Measurements from ENCODE around the gene COX18. TPM values are rescaled to one million over a fixed set of nuclear protein-coding genes. Genes with fewer than 3 reads are reported as not detected.

Gene COX18
- total and polyA plus RNA-seq, 2 experiments from 2014 or later, result 5.4 to 28.9 TPM

DNA sequence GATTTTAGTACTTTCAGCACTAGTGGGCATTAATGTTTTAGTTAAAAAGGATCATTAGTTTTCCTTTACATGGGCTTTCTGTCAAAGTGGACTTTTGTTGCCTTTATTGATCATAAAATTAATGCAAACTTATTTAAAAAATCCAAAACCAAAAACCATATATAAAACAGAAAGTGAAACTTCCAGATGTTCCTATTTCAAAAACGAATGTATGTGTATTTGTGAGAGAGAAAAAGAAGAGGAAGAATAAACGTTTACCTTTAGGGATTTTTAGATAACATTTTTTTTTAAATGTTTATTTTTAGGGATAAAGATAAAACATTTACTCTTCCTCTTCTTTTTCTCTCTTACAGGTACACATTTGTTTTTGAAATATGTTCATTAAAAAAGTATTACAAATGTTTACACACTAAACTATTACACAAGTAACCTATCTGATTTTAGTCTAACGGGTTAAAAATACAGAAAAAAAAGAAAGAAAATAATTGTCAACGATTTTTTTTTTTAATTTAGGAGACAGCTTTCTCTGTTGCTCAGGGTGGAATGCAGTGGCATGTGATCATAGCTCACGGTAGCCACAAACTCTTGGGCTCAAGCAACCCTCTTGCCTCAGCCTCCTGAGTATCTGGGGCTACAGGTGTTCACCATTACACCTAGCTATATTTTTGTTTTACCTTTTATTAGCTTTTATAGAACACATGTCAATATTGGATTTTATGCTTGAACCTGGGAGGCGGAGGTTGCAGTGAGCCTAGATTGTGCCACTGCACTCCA is 16.8 kb upstream of the COX18 start:
- Histone ChIP-seq H3K27me3 (no peaks in the 10 kb centered on the region), H3K9me2 (replicated peaks; ENCODE audit: insufficient read depth) (no peaks in the 10 kb centered on the region), H3K36me3 (replicated peaks; ENCODE audit: insufficient read depth, low read depth) (no peaks in the 10 kb centered on the region), H3K4me3 (no peak overlapping the region), H3K4me1 (ENCODE audit: insufficient read depth) (no peaks in the 10 kb centered on the region), H3K4me2 (no peak overlapping the region), H2AFZ (no peak overlapping the region), H3K79me2 (peaks cover 59% of the 10 kb centered on the region), H3K9me3 (ENCODE audit: low read depth) (no peaks in the 10 kb centered on the region), H4K20me1 (ENCODE audit: insufficient read depth, poor library complexity, severe bottlenecking) (peaks cover 3% of the 10 kb centered on the region), H3K27ac (no peak overlapping the region)
- no peak for DNase-seq (ENCODE audit: low spot score)
- 79% methylated on average over 6 of the region's 6 CpGs for WGBS (ENCODE audit: low lambda C conversion rate, missing lambda C conversion rate)
- TF ChIP-seq EZH2 (IDR thresholded peaks at IDR 0.05; ENCODE audit: borderline replicate concordance), result no peak
- TF ChIP-seq CTCF (IDR thresholded peaks at IDR 0.05; ENCODE audit: poor library complexity), result no peak
- TF ChIP-seq EZH2phosphoT487 (IDR thresholded peaks at IDR 0.05; ENCODE audit: low read depth, severe bottlenecking, unreplicated experiment), result no peak

DNA sequence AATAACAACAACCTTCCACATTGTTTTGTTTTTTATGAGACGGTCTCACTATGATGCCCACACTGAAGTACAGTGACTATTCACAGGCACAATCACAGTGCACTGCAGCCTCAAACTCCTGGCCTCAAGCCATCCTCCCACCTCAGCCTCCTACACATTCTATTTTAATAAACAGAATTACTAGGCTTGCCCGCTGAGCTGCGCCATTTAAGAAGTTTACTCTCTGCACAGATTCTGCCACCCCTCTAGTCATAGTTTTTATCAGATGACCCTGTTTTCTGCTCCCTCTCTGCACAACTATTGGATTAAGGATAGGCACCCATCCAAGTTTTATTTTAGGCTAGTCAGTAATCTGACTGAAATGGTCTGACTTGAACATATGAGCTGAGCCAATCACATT is 11.3 kb upstream of the COX18 start:
- Histone ChIP-seq H4K20me1 (ENCODE audit: insufficient read depth, poor library complexity, severe bottlenecking) (peaks cover 8% of the 10 kb centered on the region), H3K9me3 (ENCODE audit: low read depth) (no peaks in the 10 kb centered on the region), H3K27ac (no peak overlapping the region), H3K4me2 (no peak overlapping the region), H3K36me3 (replicated peaks; ENCODE audit: insufficient read depth, low read depth) (peaks cover 1% of the 10 kb centered on the region), H3K9me2 (replicated peaks; ENCODE audit: insufficient read depth) (no peaks in the 10 kb centered on the region), H3K27me3 (no peaks in the 10 kb centered on the region), H3K4me3 (no peak overlapping the region), H3K79me2 (peaks cover 28% of the 10 kb centered on the region), H2AFZ (no peak overlapping the region), H3K4me1 (ENCODE audit: insufficient read depth) (no peaks in the 10 kb centered on the region)
- DNase-seq (ENCODE audit: low spot score), result no peak
- 96% methylated on average over 3 of the region's 3 CpGs for WGBS (ENCODE audit: low lambda C conversion rate, missing lambda C conversion rate)
- TF ChIP-seq EZH2phosphoT487 (IDR thresholded peaks at IDR 0.05; ENCODE audit: low read depth, severe bottlenecking, unreplicated experiment) (no peak), EZH2 (IDR thresholded peaks at IDR 0.05; ENCODE audit: borderline replicate concordance) (no peak), CTCF (IDR thresholded peaks at IDR 0.05; ENCODE audit: poor library complexity) (no peak)

DNA sequence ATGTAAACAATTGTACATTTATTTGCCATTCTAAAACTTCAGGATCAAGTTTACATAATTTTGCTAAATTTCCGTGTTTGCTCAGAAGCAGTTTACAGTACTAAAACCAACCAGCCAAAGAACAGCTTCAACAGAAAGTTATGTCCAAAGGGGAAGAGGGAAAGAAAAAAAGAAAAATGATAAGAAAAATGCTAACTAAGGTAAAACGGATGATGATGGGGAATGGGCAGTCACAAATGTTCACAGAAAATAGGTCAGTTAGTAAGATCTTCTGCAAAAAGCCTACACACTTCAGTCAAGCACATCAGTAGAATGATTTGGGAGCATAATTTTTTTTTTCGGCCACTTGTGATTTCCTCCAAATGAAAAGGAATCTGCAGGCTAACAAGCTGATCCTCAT is 6.3 kb upstream of the COX18 start:
- Histone ChIP-seq H4K20me1 (ENCODE audit: insufficient read depth, poor library complexity, severe bottlenecking) (peaks cover 8% of the 10 kb centered on the region), H3K4me3 (no peak overlapping the region), H3K36me3 (replicated peaks; ENCODE audit: insufficient read depth, low read depth) (peaks cover 3% of the 10 kb centered on the region), H3K27me3 (no peaks in the 10 kb centered on the region), H2AFZ (no peak overlapping the region), H3K27ac (no peak overlapping the region), H3K9me3 (ENCODE audit: low read depth) (no peaks in the 10 kb centered on the region), H3K9me2 (replicated peaks; ENCODE audit: insufficient read depth) (no peaks in the 10 kb centered on the region), H3K79me2 (peaks cover 10% of the 10 kb centered on the region), H3K4me1 (ENCODE audit: insufficient read depth) (no peaks in the 10 kb centered on the region), H3K4me2 (no peak overlapping the region)
- no peak for TF ChIP-seq EZH2 (IDR thresholded peaks at IDR 0.05; ENCODE audit: borderline replicate concordance)
- TF ChIP-seq CTCF (IDR thresholded peaks at IDR 0.05; ENCODE audit: poor library complexity), result no peak
- TF ChIP-seq EZH2phosphoT487 (IDR thresholded peaks at IDR 0.05; ENCODE audit: low read depth, severe bottlenecking, unreplicated experiment), result no peak
- DNase-seq (ENCODE audit: low spot score), result no peak
- WGBS (ENCODE audit: low lambda C conversion rate, missing lambda C conversion rate), result 95% methylated on average over 3 of the region's 3 CpGs

Data from hepatocyte (in vitro differentiated cells).